ENCODE measurements around the gene PTPRE.

Gene PTPRE

DNA sequence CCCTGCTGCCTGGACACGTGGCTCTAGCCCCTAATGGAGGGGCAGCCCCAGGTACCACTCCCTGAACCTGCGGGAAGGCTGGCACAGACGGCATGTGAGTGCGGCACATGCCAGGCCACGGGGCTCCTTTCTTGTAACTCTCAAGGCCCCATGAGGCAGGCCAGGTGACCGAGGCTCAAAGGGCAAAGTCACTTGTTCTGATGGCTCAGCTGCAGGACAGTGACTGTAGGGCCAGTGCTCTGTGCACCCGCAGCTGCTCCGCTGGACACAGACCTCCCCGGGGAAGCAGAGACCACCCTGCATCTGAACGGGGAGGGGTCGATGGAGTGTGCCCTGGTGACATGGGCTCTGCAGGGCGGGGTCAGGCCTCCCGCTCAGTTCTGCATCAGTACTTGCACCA, 55.3 kb downstream of the PTPRE start:
- no peak for DNase-seq

DNA sequence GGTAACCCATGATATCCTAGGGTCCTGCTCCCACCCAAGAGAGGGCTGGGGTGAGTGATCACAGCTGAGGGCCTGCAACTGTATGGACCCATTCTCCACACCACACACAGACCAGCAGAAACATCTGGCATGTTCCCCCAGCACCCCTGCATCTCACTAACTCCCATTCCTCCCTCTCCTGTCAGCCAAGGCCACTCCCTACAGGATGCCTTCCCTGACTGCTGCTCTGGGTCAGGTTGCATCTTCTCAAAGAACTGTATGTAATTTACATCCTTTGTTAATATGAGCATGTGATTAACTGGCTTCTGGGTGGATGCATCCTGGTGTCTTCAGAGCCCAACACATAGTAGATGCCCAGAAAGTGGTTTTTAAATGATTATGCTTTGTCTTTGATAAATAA, 56.2 kb downstream of the PTPRE start:
- no peak for DNase-seq

DNA sequence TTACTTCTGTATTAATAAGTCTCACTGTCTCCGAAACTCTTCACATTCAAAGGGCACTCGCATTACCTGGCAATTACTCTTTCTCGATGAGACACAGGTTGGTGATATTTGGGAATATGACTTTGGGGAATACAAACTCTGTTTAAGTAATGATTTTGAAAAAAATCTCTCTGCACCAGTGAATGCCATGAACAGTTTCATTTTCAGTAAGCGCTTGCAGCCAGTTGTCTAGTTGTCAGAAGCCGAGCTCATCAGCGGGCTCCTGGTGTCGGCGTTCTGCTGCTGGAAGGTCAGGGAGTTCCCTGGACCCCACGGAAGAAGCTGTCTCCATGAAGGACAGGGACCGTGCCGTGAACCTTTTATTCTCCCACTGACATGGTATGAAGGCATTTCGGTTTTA, 57.7 kb downstream of the PTPRE start:
- no peak for DNase-seq

DNA sequence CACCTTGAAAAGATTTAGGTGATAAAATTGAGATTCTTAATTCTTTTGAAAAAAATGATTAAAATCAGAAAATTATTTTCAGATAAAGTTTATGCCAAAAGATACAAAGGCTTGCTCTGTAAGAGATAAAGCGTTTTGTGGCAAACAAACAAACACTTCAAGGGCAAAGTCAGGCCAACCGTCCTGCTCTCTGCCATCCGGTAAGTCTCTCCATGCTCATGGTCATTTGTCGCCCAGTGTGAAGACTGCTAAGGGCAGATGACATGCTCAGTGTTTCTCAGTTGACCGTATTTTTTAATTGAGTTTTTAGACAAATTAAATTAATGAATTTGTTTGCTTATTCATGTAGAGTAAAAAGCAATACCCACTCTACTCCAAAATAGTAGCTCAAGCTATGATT, 60.0 kb downstream of the PTPRE start:
- DNase-seq, result no peak

DNA sequence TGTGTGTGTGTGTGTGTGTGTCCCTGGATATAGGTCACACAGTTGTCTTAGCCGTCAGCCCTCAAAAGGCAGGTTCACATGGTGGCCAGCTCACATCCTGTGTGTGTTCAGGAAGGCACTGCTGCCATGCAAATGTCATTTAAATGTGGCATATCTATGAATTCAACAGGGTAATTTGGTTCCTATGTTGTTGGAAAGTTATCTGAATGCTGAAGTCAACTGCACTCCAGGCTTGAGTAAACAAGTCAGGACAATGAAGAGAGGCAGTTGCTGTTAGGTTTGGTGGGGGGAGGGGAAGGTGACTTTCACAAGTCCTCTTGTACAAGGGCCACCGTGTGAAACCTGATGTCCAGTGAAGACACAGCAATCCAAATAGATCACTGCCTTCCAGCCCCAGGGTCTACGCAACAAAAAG, 61.1 kb downstream of the PTPRE start:
- no peak for DNase-seq

DNA sequence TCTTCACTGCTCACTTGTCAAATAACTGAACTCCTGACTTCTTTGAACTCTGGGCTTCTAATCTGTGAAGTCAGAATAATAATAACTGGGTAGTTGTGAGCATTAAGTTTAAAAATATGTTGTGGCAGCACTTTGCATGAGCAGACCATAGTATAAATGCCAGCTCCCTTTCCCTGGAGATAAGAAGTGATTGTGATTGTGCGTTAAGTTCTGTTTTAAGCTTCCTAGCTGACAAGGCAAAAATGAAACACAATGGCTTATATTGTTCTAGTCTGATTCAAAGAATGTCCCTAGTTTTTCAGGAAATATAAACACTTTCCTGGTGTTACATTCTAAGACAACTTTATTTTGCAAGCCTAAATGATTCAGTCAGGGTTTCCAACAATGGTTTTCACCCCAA, 61.8 kb downstream of the PTPRE start:
- DNase-seq, result no peak

DNA sequence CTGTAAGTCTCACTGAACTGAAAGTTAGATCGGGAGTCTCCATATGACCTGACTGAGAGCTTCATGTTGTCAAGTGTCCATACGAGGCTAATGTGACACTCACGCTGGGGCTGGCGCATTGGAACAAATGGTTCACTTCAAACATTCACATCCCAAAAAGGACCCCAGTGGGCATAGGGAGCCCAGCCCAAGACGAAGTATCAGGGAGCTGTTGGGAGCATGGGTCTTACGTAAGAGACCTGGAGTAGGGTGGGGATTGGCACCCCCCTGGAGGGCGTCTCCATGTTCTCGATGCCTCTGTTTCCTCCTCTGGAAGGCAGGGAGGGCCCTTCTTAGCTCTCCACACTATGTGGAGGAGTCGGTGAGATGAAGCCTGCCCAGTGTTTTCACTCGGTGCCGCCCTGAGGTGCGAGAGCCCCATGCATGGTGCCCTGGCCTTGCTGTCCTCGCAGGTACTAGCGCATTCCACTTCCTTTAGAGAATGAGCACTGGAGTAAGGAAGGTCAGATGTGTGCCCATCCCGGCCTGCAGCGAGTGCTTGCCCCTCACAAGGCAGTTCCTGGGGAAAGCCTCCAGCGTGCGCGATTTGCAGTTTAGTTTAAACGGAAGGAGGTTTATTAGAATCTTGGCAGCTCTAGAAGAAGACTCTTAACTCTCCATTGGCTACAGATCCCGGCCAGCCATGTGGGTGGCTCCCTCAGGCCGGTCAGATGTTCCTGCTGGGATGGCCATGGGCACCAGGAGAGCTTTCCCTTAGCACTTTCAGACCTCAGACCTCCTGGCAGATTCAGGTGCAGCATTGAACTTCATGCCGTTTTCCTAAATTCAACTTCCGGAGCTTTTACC, 64.4 kb downstream of the PTPRE start:
- no peak for DNase-seq

DNA sequence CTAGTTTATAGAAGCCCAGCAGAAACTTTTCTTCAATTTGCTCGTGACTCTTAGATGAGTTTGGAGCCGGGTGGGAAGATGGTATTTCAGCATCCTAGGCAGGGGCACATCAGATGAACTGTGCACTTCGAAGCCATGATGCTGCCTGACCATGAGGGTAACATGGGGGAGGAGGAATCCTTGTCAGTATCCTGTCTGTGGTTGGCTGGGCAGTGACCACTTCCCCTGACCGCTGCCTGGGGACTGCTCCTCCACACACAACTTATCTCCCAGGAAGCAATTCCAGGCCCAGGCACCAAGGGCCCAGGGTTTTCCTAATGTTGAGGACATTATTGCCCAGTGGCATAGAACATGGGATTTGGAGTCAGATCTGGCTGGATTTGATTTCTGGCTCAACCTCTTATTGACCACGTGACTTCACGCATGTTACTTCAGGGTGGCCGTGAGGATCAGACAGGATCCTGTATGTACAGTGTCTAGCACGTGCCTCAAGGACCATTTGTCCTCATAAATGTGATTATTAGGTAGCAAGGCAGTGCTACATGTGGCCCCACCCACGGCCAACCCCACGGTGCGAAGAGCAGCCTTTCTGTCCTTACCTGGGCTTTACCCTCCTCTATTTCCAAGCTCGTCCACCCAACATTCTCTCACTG, 65.2 kb downstream of the PTPRE start:
- DNase-seq, result no peak

DNA sequence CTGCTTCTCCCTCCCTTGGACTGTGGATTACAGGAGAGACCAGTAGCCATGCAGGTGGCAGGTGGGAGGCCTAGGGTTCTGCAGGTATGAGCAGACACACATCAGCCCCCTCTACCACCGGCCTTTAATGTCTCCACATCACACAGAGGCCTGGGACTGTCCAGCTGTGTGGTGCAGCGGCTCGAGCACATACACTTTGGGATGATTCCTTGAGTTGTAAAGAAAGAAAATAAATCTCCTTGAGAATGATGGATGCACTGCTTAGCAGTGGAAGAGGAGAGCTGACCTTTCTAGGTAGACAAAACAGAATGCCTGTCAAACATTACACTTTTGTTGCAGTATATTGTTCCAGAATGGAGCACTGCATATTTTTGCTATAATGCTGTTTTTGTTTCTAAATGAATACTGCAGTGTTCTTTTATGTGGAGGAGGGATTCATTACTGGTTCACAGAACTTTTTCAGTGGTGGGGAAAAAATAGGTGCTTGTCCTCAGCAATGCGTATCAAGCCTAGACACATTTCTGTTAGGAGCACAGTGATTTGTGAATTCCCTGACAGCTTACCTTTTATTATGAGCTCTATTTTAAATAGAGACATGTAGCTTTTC, 66.0 kb downstream of the PTPRE start:
- no peak for DNase-seq

DNA sequence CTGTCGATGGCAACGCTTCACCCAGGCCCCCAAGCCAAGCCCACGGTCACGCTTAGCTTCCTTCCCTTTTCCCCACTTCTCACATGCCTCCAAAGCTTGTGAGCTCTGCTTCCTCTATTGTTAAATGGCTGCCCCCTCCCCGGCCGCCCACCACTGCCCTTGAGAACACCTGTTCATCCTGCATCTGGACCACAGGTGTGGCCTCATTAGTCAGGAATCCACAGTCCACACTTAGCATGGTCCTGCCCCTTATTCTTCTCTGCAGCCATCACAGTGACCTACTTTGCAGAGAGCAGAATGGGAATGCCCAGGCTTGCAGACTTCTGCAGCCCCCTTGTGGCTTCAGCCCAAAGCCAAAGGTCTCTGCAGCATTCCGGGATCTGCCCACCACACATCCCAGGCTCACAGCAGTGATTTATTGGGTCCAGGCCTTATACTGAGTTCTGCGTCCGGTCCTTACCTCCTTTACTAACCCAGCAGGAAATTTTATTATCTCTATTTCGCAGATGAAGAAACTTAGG, 66.9 kb downstream of the PTPRE start:
- no peak for DNase-seq

DNA sequence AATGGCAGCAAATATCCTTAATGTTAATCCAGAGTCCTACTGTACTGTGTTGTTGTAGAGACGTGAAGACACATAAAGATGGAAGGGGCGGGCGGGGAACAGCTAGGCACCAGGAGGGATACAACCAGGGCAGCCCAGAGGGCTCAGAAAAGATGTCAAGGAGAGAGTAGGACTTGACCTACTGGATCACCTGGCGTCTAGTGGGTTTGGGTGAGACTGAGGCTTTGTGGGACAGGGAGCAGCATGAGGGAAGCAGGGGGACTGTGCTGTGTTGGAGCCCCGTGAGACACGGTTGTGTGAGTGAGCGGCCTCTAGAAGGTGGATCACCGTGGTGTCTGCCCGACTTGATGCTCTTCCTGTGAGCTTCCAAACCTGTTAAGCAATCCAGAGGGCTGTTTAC, 68.0 kb downstream of the PTPRE start:
- no peak for DNase-seq

DNA sequence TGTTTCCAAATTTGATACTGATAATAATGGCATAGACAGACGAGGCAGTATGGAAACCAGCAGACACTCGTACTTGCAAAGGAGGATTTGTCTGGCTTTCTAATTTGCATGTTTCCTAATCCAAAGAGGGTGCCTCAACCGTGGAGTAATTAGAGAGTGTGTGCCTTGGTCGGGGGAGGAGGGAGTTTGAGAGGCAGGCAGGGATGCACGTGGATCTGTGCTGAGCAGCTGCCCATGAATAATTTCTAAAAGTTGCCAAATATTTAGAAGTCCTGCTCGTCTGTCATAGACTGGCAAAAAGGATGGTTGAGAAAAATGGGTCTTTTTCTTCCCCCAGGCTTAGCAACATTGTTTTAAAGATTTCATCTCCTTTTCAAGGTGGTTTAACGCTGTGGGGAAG, 69.4 kb downstream of the PTPRE start:
- no peak for DNase-seq

DNA sequence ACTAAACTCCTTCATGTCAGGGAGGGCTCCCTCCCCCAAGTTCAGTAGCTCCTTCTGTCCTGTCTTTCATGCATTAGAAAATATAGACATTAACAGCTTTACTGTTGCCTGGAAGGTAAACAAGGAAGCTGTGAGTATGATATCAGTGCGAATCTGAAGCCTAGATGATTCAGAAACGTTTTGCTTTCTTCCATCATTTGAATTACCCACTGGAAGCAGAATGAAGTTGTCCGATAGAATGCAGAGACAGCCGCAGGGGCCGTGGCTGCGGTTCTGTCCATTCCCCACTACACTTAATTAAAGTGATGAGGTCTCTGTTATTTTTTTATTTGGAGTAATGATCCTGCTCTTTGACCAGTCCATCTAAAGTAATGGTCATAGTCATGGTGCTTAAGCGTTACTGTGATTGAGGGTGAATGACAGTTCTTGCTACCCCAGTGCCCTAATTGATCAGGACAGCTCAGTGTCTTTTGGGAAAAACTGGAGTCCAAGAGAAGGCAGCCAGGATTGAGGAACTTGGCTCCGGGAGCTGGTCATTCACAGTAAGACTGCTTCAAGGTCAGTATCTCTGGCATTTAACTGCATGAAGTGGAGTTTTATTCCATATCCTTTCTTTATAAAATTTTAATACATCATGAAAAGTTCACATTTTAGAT, 69.9 kb downstream of the PTPRE start:
- DNase-seq, result no peak

DNA sequence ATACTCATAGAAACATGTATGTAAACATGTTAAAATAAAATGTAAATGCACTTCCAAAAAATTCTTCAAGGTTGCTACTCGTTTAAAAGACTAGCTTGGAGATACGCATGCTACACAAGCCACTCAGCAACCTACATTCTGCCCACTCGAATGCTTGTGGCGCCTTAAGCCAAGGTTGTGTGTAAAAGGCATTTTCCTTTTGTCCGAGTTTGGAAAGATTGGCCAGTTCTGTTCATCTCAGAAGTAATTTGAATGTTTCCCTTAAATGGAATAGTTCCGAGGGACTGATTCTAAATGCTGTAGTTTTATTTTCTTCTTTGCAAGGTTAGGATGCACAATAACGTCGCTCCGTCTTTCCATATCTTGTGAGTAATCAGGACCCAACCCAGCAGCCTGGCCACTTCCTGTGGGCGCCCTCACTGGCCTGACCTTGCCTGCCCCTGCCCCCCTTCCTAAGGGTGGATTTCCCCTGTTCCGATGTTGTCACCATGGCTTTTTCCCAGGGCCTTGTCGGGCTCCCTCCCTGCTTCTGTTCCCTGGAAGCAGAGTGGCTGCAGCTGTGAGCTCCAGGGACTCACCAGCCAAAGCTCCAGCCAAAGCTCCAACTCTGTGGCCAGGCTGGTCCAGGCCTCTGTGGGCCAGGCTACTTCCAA, 70.6 kb downstream of the PTPRE start:
- DNase-seq, result peak in 1 of 5 experiments; percentile 13

DNA sequence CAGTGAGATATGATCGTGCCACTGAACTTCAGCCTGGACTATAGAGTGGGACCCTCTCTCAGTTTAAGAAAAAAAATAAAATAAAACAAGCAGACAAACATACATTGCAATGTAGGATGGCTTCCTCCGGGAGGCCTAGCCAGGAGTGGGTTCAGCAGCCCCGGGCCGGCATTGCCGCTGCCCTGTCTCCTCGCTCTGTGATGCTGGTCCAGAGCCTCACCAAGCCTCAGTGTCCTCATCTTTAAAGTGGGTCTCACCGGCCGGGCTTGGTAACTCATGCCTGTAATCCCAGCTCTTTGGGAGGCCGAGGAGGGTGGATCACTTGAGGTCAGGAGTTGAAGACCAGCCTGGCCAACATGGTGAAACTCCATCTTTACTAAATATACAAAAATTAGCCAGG, 71.6 kb downstream of the PTPRE start:
- no peak for DNase-seq

DNA sequence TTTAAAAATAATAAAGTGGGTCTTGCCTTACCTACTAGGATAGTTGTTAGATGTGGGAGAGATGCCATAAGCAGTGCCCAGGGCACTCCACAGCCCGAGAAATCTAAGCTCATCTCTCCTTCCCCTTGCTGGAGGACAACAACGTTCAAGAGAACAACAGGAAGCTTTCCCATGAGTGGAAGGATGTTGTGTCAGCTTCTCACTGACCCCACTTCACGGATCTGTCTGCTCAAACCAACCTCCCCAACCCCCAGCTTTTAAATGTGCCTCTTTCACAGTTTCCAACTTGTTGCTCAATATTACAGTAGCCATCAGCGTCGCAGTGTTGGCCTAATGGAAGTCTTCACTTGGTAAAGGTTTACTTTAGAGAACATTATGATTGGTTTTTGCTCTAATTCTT, 72.1 kb downstream of the PTPRE start:
- no peak for DNase-seq

DNA sequence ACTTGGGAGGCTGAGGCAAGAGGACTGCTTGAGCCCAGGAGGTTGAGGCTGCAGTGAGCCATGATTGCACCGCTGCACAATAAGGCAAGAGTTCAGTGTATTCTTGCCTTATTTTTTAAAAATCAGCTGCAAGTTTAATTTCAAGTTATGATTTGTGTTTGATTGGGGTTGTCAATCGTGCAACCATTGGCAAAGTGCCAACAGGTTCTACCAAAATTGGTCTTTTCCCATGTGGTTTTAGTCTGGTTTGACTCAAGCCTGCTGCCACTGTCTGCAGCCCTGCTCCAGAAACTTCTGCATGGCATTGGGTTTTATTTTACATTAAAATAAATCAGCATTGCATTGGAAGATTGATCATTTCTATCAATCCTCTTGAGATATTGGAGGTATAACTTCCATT, 72.7 kb downstream of the PTPRE start:
- no peak for DNase-seq

DNA sequence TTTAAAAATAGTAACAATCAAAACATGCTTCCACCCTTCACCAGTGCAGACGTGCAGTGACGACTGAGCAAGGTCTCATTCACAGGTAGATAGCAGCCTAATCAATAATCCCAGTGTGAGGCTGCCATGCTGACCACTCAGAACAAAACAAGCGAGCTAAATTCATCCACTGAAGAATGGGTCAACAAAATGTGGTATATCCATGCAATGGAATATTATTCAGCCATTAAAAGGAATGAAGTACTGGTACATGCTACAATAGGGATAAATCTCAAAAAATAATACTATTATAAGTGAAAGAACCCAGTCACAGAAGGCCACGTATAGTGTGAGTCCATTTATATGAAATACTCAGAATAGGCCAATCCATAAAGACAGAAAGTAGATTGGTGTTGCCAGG, 74.0 kb downstream of the PTPRE start:
- no peak for DNase-seq

DNA sequence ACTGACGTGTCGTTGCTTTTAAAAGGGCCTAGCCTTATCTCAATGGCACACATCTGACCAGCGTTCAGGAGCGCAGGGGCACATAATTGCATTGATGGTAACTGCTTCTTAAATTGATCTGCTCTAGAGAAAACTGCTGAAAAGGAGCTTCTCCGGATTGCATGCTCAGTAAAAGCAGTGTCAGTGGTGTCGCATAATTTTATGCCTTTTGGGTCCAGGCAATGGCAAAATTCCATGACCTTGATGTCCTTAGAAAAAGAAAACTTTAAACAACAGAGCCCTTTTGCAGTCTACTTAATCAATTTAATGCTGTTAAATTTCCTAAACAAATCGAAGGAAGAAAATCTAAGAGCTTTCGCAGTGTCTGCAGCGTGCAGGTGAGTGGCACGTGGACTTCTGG, 75.7 kb downstream of the PTPRE start:
- DNase-seq, result no peak

DNA sequence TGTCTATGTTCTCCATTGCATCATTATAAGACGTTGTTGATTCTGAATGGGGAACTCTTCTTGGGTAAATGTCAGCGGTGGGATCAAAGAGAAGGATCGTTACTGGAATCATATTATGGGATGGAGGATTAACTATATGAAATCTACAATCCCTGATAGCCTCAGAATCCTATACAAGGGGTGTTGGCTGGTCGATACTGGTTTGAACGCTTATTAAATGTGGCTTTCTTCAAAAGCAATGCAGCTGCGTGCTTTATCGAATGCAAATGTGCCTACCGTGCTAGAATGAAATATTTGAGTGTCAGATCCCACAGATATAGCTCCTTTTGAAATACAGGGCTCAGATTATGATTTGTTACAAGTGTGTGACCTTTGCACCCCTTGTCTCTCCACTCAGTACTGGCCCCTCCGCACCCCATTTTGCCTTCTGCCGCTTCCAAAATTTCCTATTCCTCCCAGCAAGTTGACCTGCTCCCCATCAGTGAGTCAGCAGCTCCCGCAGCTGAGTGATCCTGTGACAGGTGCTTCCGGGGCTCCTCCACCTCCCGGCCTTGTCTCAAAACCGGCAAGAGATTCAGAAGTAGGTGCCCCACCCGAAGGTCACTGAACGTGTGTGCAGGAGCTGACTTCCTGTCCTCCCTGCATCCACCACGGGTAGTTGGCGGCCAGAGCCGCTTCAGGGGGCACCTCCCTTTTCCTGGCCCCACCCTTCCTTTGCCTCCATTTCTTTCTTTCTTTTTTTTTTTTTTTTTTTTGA, 76.6 kb downstream of the PTPRE start:
- no peak for DNase-seq

DNA sequence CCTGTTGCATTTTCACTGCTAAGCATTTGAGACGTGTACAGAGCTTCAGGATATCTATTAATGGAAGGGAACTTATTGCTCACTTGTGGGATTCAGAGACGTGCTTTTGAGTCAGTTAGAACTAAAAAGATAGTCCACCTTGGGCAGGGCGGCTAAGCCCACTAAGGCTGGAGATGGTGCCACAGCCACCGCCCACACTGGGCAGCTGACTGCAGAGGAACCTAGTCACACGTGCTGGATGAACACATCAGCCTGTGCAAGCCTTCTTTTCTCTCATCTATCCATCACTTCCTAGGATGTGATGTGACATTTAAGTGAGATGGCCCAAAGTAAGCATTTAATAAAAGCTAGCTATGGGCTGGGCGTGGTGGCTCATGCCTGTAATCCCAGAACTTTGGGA, 78.0 kb downstream of the PTPRE start:
- no peak for DNase-seq

Data from T-helper 2 cell (primary cell).